Measurements from ENCODE around the gene STX10. TPM values are rescaled to one million over a fixed set of nuclear protein-coding genes. Genes with fewer than 3 reads are reported as not detected.

The STX10 gene
- total and polyA plus RNA-seq, 9 of the 15 experiments (the other 6 are each of a cell fraction or from before 2014, with no cell fraction given): 0.51 to 66.3 (median 31.0) TPM

GRCh38 chr19:13098277-13099072 is 51.7 kb downstream of the STX10 start (continued):
- TF ChIP-seq, protein P1, sequence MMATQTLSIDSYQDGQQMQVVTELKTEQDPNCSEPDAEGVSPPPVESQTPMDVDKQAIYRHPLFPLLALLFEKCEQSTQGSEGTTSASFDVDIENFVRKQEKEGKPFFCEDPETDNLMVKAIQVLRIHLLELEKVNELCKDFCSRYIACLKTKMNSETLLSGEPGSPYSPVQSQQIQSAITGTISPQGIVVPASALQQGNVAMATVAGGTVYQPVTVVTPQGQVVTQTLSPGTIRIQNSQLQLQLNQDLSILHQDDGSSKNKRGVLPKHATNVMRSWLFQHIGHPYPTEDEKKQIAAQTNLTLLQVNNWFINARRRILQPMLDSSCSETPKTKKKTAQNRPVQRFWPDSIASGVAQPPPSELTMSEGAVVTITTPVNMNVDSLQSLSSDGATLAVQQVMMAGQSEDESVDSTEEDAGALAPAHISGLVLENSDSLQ (IDR thresholded peaks at IDR 0.05): peak; percentile 31; the same call in 1 of the 2 replicates
- TF ChIP-seq FOXK2 (conservative IDR thresholded peaks at IDR 0.05 in 1 of 2, IDR thresholded peaks at IDR 0.05 in 1 of 2; ENCODE audit: low read depth in 2 of 2): peak in 1 of 2 experiments; percentile 37; a peak in 2 of 4 replicates
- TF ChIP-seq EGR1 (conservative IDR thresholded peaks at IDR 0.05): peak; percentile 62
- no peak for TF ChIP-seq ZNF239 (CRISPR knock-in tag; IDR thresholded peaks at IDR 0.05)
- TF ChIP-seq ZBTB26 (CRISPR knock-in tag; IDR thresholded peaks at IDR 0.05): peak; percentile 94
- 0 out of 2 replicates have a peak, but pooled peaks have one; percentile 35 for TF ChIP-seq RFX7 (CRISPR knock-in tag; IDR thresholded peaks at IDR 0.05)
- TF ChIP-seq BCOR (IDR thresholded peaks at IDR 0.05): no peak
- TF ChIP-seq TRIM24 (IDR thresholded peaks at IDR 0.05): 0 out of 4 replicates have a peak, but pooled peaks of 1 of the 2 experiments have one; percentile 67
- TF ChIP-seq SMAD4 (CRISPR knock-in tag; conservative IDR thresholded peaks at IDR 0.05): no peak
- TF ChIP-seq, protein P2, sequence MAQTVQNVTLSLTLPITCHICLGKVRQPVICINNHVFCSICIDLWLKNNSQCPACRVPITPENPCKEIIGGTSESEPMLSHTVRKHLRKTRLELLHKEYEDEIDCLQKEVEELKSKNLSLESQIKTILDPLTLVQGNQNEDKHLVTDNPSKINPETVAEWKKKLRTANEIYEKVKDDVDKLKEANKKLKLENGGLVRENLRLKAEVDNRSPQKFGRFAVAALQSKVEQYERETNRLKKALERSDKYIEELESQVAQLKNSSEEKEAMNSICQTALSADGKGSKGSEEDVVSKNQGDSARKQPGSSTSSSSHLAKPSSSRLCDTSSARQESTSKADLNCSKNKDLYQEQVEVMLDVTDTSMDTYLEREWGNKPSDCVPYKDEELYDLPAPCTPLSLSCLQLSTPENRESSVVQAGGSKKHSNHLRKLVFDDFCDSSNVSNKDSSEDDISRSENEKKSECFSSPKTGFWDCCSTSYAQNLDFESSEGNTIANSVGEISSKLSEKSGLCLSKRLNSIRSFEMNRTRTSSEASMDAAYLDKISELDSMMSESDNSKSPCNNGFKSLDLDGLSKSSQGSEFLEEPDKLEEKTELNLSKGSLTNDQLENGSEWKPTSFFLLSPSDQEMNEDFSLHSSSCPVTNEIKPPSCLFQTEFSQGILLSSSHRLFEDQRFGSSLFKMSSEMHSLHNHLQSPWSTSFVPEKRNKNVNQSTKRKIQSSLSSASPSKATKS (CRISPR knock-in tag; IDR thresholded peaks at IDR 0.05): peak; percentile 89; the same call in 1 of the 2 replicates
- TF ChIP-seq, protein P3, sequence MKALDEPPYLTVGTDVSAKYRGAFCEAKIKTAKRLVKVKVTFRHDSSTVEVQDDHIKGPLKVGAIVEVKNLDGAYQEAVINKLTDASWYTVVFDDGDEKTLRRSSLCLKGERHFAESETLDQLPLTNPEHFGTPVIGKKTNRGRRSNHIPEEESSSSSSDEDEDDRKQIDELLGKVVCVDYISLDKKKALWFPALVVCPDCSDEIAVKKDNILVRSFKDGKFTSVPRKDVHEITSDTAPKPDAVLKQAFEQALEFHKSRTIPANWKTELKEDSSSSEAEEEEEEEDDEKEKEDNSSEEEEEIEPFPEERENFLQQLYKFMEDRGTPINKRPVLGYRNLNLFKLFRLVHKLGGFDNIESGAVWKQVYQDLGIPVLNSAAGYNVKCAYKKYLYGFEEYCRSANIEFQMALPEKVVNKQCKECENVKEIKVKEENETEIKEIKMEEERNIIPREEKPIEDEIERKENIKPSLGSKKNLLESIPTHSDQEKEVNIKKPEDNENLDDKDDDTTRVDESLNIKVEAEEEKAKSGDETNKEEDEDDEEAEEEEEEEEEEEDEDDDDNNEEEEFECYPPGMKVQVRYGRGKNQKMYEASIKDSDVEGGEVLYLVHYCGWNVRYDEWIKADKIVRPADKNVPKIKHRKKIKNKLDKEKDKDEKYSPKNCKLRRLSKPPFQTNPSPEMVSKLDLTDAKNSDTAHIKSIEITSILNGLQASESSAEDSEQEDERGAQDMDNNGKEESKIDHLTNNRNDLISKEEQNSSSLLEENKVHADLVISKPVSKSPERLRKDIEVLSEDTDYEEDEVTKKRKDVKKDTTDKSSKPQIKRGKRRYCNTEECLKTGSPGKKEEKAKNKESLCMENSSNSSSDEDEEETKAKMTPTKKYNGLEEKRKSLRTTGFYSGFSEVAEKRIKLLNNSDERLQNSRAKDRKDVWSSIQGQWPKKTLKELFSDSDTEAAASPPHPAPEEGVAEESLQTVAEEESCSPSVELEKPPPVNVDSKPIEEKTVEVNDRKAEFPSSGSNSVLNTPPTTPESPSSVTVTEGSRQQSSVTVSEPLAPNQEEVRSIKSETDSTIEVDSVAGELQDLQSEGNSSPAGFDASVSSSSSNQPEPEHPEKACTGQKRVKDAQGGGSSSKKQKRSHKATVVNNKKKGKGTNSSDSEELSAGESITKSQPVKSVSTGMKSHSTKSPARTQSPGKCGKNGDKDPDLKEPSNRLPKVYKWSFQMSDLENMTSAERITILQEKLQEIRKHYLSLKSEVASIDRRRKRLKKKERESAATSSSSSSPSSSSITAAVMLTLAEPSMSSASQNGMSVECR (CRISPR knock-in tag; IDR thresholded peaks at IDR 0.05): no peak
- TF ChIP-seq GTF2E2 (tag; IDR thresholded peaks at IDR 0.05): peak; percentile 24; the same call in 1 of the 2 replicates
- TF ChIP-seq DLX4 (CRISPR knock-in tag; IDR thresholded peaks at IDR 0.05): 0 out of 2 replicates have a peak, but pooled peaks have one; percentile 56
- peak; percentile 32; the same call in 1 of the 2 replicates for TF ChIP-seq ZNF3 (CRISPR knock-in tag; IDR thresholded peaks at IDR 0.05)
- TF ChIP-seq OTX1 (CRISPR knock-in tag; IDR thresholded peaks at IDR 0.05): peak; percentile 95
- peak; percentile 91 for TF ChIP-seq ZNF77 (CRISPR knock-in tag; IDR thresholded peaks at IDR 0.05)
- TF ChIP-seq YY1 (IDR thresholded peaks at IDR 0.05; ENCODE audit: borderline replicate concordance in 1 of 3, control insufficient read depth in 1 of 3, extremely low read depth in 1 of 3, insufficient read depth in 3 of 3, insufficient read length in 1 of 3, insufficient replicate concordance in 2 of 3, low read depth in 1 of 3, low read length in 2 of 3): peak in 1 of 3 experiments; percentile 4

Measured in K562 (cell line).